ENCODE data around the gene SLITRK3. TPM values are rescaled to one million over a fixed set of nuclear protein-coding genes. Genes with fewer than 3 reads are reported as not detected.
A peak's percentile ranks its signal among the peaks of the same experiment; 100 is the strongest.

Gene SLITRK3, protein sequence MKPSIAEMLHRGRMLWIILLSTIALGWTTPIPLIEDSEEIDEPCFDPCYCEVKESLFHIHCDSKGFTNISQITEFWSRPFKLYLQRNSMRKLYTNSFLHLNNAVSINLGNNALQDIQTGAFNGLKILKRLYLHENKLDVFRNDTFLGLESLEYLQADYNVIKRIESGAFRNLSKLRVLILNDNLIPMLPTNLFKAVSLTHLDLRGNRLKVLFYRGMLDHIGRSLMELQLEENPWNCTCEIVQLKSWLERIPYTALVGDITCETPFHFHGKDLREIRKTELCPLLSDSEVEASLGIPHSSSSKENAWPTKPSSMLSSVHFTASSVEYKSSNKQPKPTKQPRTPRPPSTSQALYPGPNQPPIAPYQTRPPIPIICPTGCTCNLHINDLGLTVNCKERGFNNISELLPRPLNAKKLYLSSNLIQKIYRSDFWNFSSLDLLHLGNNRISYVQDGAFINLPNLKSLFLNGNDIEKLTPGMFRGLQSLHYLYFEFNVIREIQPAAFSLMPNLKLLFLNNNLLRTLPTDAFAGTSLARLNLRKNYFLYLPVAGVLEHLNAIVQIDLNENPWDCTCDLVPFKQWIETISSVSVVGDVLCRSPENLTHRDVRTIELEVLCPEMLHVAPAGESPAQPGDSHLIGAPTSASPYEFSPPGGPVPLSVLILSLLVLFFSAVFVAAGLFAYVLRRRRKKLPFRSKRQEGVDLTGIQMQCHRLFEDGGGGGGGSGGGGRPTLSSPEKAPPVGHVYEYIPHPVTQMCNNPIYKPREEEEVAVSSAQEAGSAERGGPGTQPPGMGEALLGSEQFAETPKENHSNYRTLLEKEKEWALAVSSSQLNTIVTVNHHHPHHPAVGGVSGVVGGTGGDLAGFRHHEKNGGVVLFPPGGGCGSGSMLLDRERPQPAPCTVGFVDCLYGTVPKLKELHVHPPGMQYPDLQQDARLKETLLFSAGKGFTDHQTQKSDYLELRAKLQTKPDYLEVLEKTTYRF
- not detected in 2 replicates for total RNA-seq

DNA sequence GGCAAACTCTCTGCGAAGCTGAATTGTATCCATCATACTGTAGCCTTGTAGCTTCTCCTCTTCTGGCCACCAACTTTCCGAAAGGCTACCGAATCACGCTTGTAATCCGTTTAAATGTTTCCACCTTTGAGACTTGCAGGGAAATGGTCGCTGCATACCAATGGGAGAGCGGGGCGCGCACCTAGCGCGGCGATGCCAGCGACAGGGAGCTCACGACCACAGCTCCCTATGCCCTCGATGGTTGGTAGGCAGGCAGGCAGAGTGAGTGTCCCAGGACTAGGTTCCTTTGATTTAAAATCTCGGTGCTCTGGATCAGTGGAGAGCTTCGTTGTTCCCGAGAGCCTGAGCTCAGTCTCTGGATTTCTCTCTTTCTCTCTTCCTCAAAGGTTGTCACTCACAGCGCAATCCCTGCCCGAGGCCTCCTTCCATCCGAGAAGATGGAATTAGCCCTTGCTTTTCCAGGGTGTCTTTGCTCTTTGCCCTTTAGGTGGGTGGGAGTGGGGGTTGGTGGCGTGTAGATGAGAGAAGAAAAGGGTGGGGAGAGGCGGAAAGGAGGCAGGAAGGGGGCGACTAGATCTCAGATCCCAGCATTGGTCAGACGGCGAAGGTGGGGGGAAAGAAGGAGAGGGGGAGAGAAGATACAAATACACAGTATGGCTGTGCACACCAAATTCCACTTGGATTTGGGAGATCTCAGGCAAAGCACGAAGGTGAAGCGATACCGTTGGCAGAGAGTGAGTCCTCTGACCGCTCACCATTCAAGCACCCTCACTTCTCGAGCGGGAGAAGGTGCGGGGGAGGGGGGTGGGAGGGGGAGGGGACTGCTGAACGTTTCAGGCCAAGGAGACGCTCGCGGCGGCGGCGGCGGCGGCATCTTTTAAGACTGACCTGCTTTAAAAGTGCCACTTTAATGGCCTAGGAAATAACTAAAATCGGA is at the start of gene SLITRK3:
Gene SLITRK3 (minus strand): TSS at position 745 of the 937 bp plus-strand sequence. CDS start 5,554 bp downstream, outside the sequence.
- Mint-ChIP-seq H3K27ac (no peak within 1 kb of the TSS), H3K9me3 (no peaks in the 10 kb centered on the region), H3K36me3 (ENCODE audit: low read depth) (no peaks in the 10 kb centered on the region), H3K4me3 (ENCODE audit: low read depth) (peak within 1 kb of the TSS; percentile 17), H3K4me1 (ENCODE audit: low read depth) (peaks cover 6% of the 10 kb centered on the region), H3K27me3 (ENCODE audit: low read depth) (peaks cover 63% of the 10 kb centered on the region)
- intact Hi-C loops (cut with micrococcal nuclease) = no loop called here
- DNase-seq (ENCODE audit: low spot score) = no peak

DNA sequence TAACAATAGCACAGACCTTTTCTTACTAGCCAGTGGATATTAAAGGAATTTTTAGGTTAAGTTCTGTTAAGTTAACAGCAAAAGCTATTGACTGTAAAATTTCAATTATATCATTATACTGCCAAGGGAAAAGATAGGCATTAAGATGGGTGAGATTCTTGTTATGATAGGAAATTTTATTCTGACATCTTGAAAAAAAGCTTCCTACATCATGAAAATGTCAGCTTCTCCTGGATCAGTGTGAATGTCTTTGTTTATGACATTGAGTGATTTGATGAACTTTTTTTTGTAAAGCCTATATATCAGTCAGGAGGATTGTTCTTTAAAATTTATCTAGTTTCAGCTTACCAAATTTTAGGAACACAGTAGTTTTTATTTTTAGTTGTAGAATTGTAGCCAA is 47.4 kb upstream of the SLITRK3 start:
- peaks cover 8% of the 10 kb centered on the region for H3K9me3 Mint-ChIP-seq
- no peak overlapping the region for H3K27ac Mint-ChIP-seq
- H3K4me1 Mint-ChIP-seq (ENCODE audit: low read depth) = no peaks in the 10 kb centered on the region
- no peaks in the 10 kb centered on the region for H3K36me3 Mint-ChIP-seq (ENCODE audit: low read depth)
- H3K4me3 Mint-ChIP-seq (ENCODE audit: low read depth) = no peak overlapping the region
- intact Hi-C loops (cut with micrococcal nuclease) = no loop called here
- DNase-seq (ENCODE audit: low spot score) = no peak
- no peaks in the 10 kb centered on the region for H3K27me3 Mint-ChIP-seq (ENCODE audit: low read depth)

DNA sequence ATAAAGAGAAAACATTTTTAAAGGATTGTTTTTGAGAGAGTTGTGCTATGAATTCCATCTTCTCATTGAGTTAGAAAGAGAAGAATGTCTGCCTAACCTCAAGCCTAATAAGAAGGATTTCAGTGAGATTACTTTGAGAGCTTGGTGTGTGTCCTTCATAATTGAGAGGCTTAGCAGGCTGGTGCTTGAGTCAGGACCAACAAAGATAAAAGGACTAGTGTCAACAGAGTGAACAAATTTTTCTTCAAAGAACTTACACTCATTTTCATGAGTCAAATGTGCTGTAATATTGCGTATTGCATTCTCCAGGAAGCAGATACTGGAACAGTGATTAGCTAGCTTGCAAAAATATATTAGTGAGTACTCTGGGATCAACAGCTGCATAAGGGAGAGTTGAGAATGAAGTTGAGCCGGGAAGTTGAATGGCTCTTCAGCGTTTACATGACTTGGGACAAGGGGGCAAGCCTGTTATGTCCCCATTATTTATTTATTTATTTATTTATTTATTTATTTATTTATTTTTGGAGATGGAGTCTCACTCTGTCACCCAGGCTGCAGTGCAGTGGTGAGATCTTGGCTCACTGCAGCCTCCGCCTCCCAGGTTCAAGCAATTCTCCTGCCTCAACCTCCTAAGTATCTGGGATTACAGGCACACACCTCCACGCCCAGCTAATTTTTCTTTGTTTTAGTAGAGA is 37.5 kb upstream of the SLITRK3 start:
- intact Hi-C loops (cut with micrococcal nuclease) = no loop called here
- DNase-seq (ENCODE audit: low spot score) = no peak
- Mint-ChIP-seq H3K4me1 (ENCODE audit: low read depth) (no peaks in the 10 kb centered on the region), H3K27ac (no peak overlapping the region), H3K9me3 (no peaks in the 10 kb centered on the region), H3K4me3 (ENCODE audit: low read depth) (no peak overlapping the region), H3K27me3 (ENCODE audit: low read depth) (no peaks in the 10 kb centered on the region), H3K36me3 (ENCODE audit: low read depth) (no peaks in the 10 kb centered on the region)

DNA sequence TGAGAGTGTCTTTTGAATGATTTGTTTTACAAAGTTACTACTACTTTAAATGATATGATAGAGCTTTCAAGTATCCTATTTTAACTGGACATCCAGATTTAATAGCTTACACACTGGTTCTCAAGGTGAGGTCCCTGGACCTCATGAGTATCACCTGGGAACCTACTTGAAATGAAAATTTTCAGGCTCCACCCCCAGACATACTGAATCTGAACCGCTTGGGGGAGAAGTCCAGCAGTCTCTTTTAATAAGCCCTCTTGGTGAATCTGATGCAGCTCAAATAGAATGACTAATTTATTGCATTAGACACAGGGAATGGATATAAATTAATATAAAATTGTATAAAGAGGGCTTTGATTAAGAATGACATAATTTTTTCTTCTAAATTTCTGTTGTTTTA is 29.4 kb upstream of the SLITRK3 start:
- Mint-ChIP-seq H3K9me3 (peaks cover 2% of the 10 kb centered on the region), H3K4me1 (ENCODE audit: low read depth) (no peaks in the 10 kb centered on the region), H3K27ac (no peak overlapping the region), H3K4me3 (ENCODE audit: low read depth) (no peak overlapping the region), H3K36me3 (ENCODE audit: low read depth) (no peaks in the 10 kb centered on the region), H3K27me3 (ENCODE audit: low read depth) (no peaks in the 10 kb centered on the region)
- intact Hi-C loops (cut with micrococcal nuclease) = no loop called here
- DNase-seq (ENCODE audit: low spot score) = no peak

DNA sequence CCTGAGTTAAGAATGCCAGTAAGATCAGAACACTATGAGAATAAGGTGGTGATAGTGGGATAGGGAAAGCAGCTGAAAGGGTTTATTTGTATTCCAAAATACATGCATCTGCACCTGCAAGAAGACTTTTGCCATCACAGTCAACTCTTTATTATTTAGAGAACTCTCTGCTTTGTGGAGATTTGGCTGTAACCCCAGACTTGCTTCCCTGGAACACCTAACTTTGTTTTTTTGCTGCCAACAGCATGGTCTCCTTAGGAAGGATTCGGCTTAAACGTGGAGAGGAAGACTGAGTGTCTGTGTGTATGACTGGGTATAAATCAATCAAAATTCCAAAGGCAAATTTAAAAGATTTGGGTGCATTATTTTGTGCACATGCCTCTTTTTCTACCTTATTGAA is 21.6 kb upstream of the SLITRK3 start:
- no peak overlapping the region for H3K4me3 Mint-ChIP-seq (ENCODE audit: low read depth)
- DNase-seq (ENCODE audit: low spot score) = no peak
- H3K4me1 Mint-ChIP-seq (ENCODE audit: low read depth) = no peaks in the 10 kb centered on the region
- H3K27ac Mint-ChIP-seq = no peak overlapping the region
- intact Hi-C loops (cut with micrococcal nuclease) = no loop called here
- H3K9me3 Mint-ChIP-seq = peaks cover 3% of the 10 kb centered on the region
- no peaks in the 10 kb centered on the region for H3K27me3 Mint-ChIP-seq (ENCODE audit: low read depth)
- no peaks in the 10 kb centered on the region for H3K36me3 Mint-ChIP-seq (ENCODE audit: low read depth)

DNA sequence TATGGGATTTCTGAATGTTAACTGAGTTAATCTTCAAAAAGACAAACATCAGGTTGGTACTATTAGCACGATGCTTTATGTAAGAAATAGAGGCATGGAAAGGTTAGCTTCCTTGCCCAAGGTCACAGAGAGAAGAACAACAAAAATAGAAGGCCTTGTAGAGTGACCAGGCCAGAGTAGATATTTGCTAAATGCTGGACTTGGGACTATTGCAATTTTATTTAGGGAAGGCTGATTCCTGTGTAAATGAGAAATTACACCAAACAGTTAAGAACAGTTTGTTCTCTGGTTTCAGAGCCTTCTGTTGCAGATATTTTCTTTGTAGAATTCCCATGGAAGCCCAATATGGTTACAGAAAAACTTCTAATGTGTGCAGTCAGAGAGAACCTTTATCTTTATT is 16.4 kb upstream of the SLITRK3 start:
- no peaks in the 10 kb centered on the region for H3K9me3 Mint-ChIP-seq
- H3K4me3 Mint-ChIP-seq (ENCODE audit: low read depth) = no peak overlapping the region
- DNase-seq (ENCODE audit: low spot score) = no peak
- no peaks in the 10 kb centered on the region for H3K36me3 Mint-ChIP-seq (ENCODE audit: low read depth)
- no peaks in the 10 kb centered on the region for H3K27me3 Mint-ChIP-seq (ENCODE audit: low read depth)
- H3K27ac Mint-ChIP-seq = no peak overlapping the region
- H3K4me1 Mint-ChIP-seq (ENCODE audit: low read depth) = no peaks in the 10 kb centered on the region
- intact Hi-C loops (cut with micrococcal nuclease) = no loop called here

DNA sequence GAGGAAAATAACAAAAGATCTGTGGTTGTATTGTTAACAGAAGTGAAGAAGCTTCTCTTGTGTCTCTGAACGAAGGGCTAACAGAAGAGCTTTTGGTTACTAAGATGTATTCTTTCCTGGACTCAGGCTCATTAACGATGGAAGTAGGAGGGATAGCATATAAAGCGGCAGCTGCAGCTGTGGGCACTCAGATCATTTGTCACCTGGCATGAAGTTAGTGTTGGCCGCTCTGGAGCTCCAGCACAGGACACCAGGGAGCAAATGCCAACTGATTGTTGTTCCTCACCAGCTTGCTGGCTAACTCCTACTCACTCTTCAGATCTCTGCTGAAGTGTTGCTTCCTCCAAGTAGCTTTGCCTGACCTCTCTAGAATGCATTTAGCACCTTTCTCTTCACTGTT is 15.5 kb upstream of the SLITRK3 start:
- Mint-ChIP-seq H3K27me3 (ENCODE audit: low read depth) (peaks cover 2% of the 10 kb centered on the region), H3K27ac (no peak overlapping the region), H3K4me1 (ENCODE audit: low read depth) (peaks cover 2% of the 10 kb centered on the region), H3K4me3 (ENCODE audit: low read depth) (no peak overlapping the region), H3K36me3 (ENCODE audit: low read depth) (no peaks in the 10 kb centered on the region), H3K9me3 (no peaks in the 10 kb centered on the region)
- DNase-seq (ENCODE audit: low spot score) = no peak
- intact Hi-C loops (cut with micrococcal nuclease) = no loop called here

DNA sequence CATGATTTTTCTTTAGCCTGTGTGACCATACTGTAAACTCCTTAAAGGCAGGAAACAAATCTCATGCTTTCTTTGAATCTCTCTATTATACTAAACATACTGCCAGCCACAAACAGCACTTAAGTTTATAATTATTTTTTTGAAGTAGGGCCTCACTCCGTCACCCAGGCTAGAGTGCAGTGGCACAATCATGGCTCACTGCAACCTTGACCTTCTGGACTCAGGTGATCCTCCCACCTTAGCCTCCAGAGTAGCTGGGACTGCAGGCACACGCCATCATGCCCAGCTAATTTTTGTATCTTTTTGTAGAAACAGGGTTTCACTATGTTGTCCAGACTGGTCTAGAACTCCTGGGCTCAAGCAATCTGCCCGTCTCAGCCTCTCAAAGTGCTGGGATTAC is 14.5 kb upstream of the SLITRK3 start:
- no peaks in the 10 kb centered on the region for H3K9me3 Mint-ChIP-seq
- no peak overlapping the region for H3K4me3 Mint-ChIP-seq (ENCODE audit: low read depth)
- peaks cover 2% of the 10 kb centered on the region for H3K27me3 Mint-ChIP-seq (ENCODE audit: low read depth)
- intact Hi-C loops (cut with micrococcal nuclease) = no loop called here
- no peak overlapping the region for H3K27ac Mint-ChIP-seq
- no peak for DNase-seq (ENCODE audit: low spot score)
- H3K36me3 Mint-ChIP-seq (ENCODE audit: low read depth) = no peaks in the 10 kb centered on the region
- H3K4me1 Mint-ChIP-seq (ENCODE audit: low read depth) = peaks cover 2% of the 10 kb centered on the region

DNA sequence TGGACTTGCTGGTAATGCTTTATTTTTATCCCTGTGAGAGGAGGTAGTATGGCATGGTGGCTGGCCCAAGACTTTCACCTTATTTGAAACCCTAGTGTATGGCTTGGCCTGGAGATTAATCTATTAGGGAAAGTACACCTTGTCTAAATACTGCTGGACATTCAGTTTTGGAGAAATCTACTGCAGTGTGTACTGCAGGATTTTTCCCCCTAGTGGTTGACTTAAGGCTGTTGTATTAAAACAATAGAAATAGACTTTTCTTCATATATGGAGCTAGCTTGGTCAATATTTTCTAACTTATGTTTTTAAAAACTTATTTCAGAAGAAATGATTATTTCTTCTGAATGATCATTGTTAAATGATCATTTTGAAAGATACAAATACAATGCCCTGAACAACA is 13.9 kb upstream of the SLITRK3 start:
- Mint-ChIP-seq H3K4me3 (ENCODE audit: low read depth) (no peak overlapping the region), H3K27me3 (ENCODE audit: low read depth) (peaks cover 2% of the 10 kb centered on the region), H3K36me3 (ENCODE audit: low read depth) (no peaks in the 10 kb centered on the region), H3K4me1 (ENCODE audit: low read depth) (peaks cover 2% of the 10 kb centered on the region), H3K27ac (no peak overlapping the region), H3K9me3 (no peaks in the 10 kb centered on the region)
- intact Hi-C loops (cut with micrococcal nuclease) = no loop called here
- no peak for DNase-seq (ENCODE audit: low spot score)

DNA sequence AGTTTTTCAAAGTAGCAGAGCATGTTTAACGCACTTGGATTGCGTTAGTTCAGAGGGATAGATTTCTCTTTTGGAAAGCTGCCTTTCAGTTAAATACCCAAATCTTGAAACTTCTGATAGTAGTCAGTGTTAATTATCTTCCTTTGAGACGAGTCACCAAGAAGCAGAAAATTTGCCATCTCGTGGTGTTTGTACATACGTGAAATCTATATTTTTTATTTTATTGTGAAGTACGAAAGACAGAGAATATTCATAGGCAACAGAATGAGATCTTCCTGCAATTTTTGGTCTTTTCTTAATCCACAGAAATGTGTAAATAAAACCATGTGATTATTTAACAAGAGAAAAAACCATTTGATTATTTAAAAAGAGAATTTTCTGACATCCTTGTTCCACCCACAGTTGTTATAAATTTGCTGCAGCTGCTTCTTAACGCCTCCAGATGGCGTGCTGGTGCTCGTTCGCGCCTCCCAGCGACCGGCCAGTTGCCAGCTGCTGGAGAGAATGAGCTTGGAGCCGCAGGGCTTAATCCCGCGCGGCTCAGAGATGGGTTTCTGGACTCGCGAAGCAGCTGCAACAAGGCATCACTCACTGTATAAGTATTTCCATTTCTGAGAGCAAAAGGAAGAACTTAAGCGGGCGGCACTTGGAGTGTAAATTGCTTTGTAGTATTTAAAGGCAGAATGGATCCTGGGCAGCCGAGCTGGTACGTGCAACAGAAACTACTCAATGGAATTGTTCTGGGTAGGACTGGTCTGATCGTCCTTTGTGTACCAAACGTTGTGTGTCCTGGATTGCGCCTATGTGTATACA is 10.5 kb upstream of the SLITRK3 start:
- peaks cover 2% of the 10 kb centered on the region for H3K4me1 Mint-ChIP-seq (ENCODE audit: low read depth)
- peaks cover 2% of the 10 kb centered on the region for H3K27me3 Mint-ChIP-seq (ENCODE audit: low read depth)
- H3K4me3 Mint-ChIP-seq (ENCODE audit: low read depth) = peak overlapping the region; percentile 53
- intact Hi-C loops (cut with micrococcal nuclease) = no loop called here
- no peak overlapping the region for H3K27ac Mint-ChIP-seq
- no peaks in the 10 kb centered on the region for H3K36me3 Mint-ChIP-seq (ENCODE audit: low read depth)
- H3K9me3 Mint-ChIP-seq = no peaks in the 10 kb centered on the region
- no peak for DNase-seq (ENCODE audit: low spot score)

DNA sequence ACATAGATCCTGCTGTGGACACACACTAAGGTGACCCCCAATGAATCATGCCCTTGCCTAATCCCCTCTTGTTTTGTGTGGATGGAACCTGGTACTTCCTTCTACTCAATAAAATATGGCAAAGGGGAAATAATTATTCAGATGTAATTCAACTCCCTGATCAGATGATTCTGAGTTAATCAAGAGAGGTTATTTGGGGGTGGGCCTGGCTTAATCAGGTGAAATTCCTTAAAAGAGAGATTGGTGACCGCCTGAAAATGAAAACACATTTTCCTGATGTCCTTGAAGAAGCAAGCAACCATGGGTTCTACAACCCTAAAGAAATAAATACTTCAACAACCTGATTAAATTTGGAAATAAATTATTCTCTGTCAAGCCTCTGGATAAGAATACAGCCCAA is 8.3 kb upstream of the SLITRK3 start:
- peaks cover 2% of the 10 kb centered on the region for H3K4me1 Mint-ChIP-seq (ENCODE audit: low read depth)
- intact Hi-C loops (cut with micrococcal nuclease) = no loop called here
- no peaks in the 10 kb centered on the region for H3K36me3 Mint-ChIP-seq (ENCODE audit: low read depth)
- no peaks in the 10 kb centered on the region for H3K9me3 Mint-ChIP-seq
- H3K27me3 Mint-ChIP-seq (ENCODE audit: low read depth) = peaks cover 2% of the 10 kb centered on the region
- no peak overlapping the region for H3K4me3 Mint-ChIP-seq (ENCODE audit: low read depth)
- no peak for DNase-seq (ENCODE audit: low spot score)
- H3K27ac Mint-ChIP-seq = no peak overlapping the region
